CD4-positive, alpha-beta T cell treated with Interleukin-6 for 4 hours (primary cell): Measurements from ENCODE around the gene SYNC.
A peak's percentile ranks its signal among the peaks of the same experiment; 100 is the strongest.
"Not testable (repeated sequence)": the region's sequence is repeated elsewhere in the genome, so short reads cannot be mapped to it uniquely, and the experiment has no call there.

Source experiments
- DNase-seq: peaks from one replicate; pipeline ENCODE4 v3.0.0-alpha.2; 2020; ENCODE audit warnings: mixed read lengths

The SYNC gene

DNA sequence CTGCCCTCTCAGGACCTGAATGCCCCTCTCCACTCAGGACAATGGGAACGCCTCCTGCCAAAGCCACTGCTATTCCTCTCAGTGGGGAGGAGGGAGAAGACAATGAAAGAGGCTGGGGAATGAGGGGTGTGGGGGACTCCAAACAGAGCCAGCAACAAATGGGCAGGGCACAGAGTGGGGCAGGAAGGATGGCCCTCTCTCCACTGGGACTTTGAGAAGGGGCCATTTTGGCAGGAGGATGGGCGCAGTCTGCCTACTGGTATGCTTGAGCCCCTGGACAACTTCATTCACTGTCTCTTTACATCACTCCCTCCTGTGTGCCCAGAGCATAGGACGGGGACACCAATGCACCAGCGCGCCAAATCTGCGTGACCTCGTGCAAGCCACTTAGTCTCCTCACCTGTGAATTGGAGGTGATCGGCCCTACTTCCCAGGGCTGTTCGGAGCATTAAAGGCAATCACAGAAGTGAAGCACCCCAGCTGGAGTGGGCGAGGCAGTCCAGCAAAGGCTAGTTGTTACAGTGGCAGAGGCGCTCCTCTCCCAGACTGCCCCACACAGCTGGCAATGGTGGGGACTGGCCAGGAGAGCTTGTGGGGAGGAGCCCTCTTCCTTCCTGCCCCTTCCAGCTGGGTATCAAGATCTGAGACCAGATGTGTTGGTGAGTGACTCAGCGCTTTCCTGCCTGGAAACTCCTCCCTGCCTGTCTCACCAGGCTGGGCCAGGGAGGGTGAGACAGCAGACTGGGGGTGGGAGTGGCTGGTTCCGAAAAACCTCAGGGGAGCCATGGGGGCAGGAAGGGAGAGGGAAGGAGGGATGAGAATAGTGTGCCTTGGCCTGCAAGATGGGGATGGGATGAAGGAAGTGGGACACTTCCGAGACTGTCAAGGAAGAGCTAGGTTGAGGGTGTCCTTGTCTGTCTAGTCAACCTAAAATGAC lies 22.4 kb upstream of the SYNC start:
- peak; percentile 37 for DNase-seq

DNA sequence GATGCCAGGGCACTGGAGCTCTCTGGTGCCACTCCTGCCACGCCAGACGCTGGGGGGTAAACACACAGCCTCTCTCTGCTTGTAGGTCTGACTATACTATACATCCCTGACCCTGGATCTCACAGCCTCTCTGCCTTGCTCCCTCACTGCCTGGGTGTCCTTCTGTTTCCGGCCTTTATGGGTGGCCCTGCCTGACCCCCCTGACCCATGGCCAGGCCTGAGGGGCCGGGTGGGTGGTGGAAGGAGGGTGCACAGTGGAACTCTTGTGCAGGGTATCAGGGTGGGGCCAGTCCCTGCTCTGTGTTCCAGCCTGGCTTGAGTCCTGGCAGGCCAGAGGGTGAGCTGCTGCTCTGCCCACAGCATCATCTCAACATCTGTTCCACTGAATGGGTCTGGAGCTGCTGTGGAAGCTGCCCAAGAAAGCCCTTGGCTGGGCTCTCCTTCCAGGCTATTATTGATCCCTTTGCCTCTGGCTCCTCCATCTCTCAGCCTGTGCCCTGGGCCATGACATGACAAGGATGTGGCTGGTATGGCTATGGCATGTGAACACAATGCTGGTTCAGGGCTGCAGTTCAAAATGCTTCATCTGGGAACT lies 17.2 kb upstream of the SYNC start:
- DNase-seq: no peak

DNA sequence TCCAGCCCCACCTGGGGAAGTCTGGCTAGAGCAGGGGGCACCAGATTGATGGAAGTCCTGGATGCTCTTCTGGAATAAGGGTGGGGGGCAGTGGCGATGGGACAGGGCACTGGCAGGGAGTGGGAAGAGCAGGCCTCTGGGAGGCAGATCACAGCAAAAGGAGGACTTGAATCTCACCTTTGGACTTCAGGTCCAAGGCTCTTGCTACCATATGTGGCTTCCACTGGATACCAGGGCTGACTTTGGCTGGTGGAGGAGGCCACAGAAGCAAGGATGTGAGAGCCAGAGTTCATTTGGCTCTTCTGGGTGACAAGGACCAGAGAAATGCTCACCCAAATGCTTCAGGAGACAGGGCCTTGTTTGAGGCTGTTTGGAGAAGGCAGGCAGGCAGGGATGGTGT lies 16.0 kb upstream of the SYNC start:
- DNase-seq: no peak

DNA sequence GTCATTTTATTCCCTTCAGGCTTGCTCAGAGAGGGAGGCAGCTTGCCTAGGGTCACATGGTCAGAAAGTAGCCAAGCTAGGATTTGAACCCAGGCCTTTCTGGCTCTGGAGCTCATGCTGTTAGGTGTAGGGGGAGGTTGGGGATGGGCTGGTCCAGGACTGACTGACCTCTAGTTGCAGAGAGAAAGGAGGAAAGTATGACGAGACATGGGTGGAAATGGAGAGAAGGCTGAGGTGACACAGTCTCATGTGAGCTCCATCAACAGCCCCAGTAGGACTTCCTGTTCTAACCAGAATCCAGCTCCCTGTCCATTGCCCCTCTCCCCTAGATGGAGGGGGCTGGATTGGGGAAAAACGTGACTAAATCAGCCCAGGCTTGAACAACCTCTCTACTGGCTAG lies 15.5 kb upstream of the SYNC start:
- no peak for DNase-seq

DNA sequence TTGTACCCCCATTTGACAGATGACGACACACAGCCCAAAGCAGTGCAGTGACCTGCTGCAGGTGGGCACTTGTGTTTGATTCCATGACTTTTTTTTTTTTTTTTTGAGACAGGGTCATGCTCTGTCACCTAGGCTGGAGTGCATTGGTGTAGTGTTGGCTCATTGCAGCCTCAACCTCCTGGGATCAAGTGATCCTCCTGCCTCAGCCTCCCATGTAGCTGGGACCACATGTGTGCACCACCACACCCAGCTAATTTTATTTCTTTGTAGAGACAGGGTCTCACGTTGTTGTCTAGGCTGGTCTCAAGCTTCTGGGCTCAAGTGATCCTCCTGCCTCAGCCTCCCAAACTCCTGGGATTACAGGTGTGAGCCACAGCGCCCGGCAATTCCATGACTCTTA lies 14.9 kb upstream of the SYNC start:
- no peak for DNase-seq

DNA sequence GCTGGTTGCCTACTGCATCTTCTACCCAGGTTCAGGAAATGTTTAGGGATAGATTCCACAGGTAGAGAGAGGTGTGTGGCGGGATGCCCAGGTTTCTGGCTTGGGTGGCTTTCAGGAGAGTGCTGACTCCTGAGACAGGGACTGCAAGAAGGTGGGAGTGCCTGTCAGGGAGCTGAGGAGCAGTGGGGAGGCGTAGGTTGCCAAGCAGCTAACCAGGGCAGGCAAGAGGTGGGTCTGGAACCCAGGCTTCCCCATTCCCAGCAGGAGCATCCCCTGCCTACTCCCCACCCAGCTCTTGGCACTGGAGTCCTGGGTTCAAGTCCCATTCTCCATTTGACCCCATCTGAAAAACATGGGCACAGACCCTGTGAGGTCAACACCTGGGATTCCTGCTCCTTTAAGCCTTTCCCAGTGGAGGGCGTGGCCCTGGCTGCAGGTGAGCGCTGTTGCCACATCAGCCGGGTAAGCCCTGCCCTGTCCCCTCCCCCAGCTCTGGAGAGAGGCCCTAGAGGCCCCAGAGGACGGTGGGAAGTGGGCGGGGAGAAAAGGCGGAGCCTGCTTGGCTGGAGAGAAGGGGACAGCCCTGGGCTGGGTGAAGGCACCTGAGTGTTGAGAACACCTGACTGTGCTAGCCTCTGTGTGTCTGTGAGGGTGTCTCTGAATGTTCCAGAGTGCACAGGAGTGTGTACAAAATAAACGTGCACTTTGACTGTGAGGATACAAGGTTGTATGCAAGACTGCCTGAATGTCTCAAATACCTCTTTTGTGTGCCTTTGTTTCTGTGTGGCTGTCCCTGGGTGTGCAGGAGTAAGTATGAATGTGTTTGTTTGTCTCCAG lies 14.0 kb upstream of the SYNC start:
- DNase-seq: peak; percentile 64

DNA sequence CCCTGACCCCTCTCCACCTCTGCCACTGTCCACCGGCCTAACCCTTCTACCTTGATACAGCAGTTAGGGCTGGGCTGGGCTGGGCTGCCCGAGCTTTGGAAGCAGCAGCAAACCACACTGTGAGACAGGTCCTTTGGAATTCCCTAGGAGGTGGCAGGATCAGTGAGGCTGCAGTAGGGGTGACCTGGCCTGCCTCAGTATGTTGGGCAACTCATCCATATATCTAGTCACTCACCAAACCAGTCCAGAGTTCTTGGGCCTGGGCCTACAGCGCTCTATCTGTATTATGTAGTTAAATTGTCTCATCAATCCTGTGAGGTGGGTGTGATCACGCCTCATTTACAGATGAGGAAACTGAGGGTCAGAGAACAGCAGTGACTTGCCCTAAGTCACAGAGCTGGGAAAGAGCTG lies 13.3 kb upstream of the SYNC start:
- DNase-seq: no peak

DNA sequence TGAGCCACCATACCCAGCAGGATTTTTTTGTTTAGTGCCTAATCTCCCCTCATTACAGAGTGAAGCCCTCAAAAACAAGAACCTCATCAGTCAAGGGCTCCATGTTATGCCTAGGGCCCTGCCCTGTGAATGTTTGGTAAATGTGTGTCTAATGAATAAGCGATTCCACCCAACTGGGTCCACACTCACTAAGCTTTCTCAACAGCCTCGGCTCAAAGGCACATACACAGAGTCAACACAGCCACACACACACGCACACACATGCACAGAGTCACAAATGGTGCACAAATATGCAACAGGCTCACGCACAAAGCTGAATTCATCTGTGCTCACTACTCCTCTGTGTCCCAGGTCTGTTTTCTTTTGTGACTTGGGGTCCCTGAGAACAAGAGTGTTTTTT lies 11.7 kb upstream of the SYNC start:
- no peak for DNase-seq

DNA sequence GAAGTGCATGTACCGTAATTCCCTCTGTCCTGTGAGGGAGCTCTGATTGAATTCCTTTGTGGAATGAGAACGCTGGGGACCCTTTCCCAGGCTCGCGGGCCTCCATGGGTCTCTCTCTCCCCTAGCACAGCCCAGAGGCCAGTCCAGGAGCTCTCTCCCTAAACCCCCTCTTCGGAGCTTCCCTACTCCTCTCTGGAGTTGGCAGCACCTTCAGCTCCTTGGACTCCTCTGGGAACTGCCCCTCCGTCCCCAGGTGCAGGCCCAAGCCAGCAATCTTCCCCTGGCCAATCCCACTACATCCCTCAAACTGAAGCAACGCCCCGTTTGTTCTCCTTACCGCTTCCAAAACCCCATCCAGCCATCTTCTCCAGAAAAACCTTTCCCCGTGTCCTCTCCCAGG lies 10.5 kb upstream of the SYNC start:
- DNase-seq: no peak

DNA sequence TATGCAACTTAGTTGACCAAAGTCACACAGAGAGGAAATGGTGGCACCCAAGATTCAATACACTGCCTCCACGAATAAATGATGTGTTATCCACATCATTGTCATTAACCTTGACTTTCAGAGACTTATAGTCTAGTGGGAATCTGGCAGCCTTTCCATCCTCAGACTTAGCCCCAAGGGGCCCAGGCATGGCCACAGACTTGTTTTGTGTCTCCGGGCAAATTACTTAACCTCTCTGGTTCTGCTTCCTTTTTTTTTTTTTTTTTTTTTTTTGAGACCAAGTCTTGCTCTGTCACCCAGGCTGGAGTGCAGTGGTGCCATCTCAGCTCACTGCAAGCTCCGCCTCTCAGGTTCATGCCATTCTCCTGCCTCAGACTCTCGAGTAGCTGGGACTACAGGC lies 8.7 kb upstream of the SYNC start:
- DNase-seq: not testable (repeated sequence)

DNA sequence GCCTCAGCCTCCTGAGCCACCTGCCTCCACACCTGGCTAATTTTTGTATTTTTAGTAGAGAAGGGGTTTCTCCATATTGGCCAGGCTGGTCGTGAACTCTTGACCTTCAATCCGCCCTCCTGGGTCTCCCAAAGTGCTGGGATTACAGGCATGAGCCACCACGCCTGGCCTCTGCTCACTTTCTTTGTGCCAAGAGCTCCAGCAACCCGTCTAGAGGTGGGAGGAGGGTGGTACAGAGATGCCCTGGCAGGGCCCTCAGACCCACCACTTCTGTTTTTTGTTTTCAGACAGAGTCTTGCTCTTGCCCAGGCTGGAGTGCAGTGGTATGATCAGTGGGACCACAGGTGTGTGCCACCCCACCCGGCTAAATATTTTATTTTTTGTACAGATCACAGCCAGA lies 6.9 kb upstream of the SYNC start:
- no peak for DNase-seq

DNA sequence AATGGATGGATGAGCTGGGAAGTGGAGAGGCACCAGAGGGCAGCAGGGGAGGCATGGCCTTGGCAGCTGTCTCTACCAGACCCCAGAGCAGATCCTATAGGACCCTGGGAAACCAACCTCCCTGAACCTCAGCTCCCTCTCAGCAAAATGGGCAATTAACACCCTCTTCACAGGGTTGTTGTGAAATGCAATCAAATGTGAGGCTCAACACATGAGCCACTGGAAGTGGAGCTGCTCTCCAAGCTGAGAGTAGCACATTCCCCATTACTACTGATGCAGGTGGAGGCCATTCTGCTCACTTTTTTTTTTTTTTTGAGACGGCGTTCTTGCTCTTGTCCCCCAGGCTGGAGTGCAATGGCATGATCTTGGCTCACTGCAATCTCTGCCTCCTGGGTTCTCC lies 6.5 kb upstream of the SYNC start:
- no peak for DNase-seq

DNA sequence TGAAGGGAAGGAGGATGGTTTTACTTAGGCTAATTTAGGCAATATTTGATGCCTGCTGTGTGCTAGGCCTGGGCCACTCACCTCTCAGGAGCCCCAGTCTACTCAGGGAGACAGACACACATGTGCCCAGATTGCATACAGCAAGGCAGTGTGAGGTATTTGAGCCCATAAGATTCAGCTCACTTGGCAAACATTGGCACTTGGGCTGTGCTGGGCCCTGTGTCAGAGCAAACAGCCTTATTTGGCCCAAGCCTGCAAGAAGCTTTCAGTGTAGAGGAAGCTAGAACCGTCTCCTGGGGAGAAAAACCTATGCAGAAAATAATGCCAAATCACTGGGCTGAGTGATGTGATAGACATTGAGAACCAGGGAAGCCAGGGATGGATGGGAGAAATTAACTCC lies 3.9 kb upstream of the SYNC start:
- DNase-seq: no peak

DNA sequence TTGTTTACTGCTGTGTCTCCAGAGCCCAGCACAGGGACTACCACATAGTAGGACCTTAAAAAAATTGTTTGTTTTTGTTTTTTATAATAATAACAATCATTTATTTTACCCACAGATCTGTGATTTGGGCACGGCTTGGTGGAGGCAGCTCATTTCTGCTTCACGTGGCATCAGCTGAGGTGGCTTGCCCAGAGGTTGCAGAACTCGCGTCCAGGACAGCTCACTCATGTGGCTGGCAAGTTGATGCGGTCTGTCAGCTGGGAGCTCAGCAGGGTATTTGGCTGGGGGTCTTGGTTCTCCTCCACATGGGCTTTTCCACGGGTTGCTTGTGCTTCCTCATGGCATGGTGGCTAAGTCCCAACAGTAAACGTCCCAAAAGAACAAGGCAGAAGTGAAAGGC lies 2.9 kb upstream of the SYNC start:
- DNase-seq: no peak

DNA sequence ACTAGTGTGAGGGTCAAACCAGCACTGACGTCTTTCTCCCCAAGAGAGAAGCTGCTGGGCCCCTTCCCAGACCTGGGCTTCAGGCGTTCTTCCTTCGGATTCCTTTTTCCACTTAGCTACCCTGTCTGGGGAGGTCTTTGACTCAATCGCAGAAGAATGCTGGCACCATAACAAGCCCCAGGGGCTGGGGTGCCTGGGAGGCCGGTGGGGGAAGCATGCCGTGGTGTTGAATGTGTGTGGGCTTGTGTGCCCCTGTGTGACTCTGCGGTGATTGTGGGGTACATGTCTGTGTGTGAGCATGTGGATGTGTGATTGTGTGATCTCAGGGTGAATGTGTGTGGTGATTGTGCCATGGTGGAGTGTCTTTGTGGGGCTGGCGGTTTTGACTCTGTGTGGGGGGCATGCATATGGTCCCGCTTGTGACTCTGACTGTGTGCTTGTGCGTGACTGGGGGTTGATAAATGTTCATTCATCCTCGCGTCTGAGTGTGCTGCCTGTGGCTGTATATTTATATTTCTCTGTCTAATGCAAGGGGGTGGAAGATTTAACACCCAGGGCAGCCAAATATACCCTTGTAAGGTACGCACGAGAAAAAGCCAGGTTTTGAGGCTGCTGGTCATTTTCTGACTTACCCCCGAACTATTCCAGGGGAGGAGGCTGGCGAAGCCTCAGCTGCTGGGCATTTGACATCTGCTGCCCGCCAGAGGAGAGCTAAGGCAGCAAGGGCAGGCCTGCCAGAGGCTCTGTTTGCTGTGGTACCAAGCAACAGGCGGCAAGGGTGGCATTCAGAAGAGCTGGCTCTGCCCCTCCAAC lies 1.1 kb upstream of the SYNC start:
- no peak for DNase-seq

DNA sequence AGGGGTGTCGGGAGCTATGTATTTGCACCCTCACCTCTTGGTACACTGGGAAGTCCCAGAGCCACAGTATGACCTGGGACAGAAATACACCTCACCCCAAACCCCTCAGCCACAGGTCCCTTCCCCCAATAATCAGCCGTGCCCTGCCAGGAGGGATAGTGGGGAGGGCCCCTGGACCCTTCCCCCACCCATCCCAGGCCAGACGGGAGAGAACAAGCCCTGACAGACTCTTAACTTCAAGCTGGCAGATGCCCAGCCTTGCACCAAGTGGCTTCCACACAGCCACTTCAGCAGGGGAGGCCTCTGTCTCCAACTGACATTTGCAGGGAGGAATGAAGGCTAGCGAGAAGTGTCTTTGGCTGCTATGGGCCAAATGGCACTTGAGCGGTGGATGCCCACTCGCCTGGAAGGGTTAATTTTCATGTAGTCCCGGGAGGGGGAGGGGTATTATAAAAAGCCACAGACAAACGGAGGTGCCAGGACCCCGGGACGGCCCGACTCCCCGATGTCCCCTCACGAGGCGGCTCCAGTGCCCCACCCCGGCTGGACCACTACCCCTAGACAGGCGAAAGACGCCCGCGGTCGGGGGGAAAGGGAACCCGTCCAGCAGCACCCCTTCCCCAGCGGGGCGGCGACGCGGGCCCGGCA lies 495 bp downstream of the SYNC start:
- no peak for DNase-seq

DNA sequence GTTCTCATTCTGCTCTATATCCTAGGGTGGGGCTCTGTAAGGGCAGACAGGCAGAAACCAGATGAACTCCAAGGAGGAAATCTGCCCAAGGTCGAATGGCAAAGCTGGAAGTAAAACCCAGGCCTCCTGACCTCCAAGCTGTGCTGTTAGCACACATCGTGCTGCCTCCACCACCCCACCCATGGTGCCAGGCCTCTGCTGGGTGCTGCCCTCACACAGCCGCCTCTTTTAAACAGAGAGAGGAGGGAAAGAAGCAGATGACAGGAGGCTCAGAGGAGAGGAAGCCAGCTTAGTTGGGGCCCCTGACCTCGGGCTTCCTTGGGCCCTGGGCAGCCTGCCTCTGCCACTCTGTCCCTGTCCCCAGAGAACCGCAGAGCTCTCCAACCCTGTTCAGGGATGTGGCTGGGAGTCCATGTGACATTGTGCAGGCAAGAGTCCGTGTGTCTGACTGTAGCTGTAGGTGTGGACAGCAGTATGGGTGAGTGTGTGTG lies 1.1 kb downstream of the SYNC start:
- no peak for DNase-seq

DNA sequence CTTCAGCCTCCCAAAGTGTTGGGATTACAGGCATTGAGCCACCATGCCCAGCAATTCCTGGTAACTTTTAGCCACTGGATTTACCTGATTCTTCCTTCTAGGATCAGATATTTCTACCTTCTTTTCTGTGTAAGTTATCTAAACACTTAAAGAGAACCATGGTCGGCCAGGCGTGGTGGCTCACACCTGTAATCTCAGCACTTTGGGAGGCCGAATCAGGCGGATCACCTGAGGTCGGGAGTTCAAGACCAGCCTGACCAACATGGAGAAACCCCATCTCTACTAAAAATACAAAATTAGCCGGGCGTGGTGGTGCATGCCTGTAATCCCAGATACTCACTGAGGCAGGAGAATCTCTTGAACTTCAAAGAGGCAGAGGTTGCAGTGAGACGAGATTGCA lies 5.6 kb downstream of the SYNC start:
- DNase-seq: not testable (repeated sequence)

DNA sequence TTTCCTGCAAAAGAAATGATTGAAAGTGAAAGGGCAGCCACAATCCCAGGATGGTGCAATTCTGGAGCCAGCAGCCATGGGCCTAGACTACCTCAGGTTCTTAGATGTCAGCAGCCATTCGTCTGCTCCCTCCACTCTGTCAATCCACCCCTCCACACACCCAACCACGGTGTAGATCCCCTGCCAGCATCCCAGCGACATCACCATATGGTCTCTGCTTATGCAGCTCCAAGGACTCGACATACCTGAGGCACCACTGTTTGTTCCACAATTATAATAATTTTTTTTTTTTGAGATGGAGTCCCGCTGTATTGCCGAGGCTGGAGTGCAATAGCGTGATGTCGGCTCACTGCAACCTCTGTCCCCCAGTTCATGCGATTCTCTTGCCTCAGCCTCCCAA lies 6.5 kb downstream of the SYNC start:
- DNase-seq: no peak

DNA sequence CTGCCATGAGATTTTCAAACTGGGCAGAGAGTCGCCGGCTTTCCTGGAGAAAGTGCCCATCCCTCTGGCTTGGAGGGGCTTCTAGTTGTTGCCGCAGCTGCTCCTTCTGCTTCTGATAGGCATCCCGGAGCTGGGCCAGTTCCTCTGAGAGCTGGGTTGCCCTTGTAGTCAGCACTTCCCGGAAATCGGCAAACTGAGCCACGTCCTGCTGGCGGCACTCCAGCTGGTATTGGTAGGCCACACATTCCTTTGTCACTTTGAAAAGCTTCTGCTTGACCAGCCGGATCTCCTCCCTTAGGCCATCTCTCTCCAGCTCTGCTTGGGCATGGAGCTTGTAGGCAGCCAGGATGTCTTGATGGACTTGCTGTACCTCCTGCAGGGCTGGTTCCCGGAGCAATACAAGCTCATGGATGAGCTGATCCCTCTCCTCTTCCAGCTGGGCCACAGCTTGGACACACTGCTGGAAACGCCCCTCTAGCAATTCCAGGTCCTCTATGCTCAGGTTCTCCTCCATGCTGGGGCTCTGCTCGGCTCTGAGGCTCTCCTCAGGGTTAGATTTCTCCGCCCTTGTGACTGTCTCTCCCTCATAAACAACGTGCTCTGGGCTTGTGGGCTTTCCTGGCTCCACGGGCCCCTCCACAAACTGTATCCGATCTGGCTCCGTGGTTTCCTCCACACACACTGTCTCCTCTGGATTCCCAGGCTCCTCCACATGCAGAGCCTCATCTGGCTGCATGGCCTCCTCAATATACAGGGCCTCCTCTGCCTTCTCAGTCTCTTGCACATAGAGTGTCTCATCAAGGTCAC lies 7.3 kb downstream of the SYNC start:
- DNase-seq: no peak
